NCI-H524 (cell line): Measurements from ENCODE around the gene EGLN2.
"Not testable (repeated sequence)": the region's sequence is repeated elsewhere in the genome, so short reads cannot be mapped to it uniquely, and the experiment has no call there.

ENCODE experiments used
- DNase-seq, 2 experiments: peaks; one replicate each; lab custom pipeline; 2025; lab: John Stamatoyannopoulos, UW

Gene EGLN2

DNA sequence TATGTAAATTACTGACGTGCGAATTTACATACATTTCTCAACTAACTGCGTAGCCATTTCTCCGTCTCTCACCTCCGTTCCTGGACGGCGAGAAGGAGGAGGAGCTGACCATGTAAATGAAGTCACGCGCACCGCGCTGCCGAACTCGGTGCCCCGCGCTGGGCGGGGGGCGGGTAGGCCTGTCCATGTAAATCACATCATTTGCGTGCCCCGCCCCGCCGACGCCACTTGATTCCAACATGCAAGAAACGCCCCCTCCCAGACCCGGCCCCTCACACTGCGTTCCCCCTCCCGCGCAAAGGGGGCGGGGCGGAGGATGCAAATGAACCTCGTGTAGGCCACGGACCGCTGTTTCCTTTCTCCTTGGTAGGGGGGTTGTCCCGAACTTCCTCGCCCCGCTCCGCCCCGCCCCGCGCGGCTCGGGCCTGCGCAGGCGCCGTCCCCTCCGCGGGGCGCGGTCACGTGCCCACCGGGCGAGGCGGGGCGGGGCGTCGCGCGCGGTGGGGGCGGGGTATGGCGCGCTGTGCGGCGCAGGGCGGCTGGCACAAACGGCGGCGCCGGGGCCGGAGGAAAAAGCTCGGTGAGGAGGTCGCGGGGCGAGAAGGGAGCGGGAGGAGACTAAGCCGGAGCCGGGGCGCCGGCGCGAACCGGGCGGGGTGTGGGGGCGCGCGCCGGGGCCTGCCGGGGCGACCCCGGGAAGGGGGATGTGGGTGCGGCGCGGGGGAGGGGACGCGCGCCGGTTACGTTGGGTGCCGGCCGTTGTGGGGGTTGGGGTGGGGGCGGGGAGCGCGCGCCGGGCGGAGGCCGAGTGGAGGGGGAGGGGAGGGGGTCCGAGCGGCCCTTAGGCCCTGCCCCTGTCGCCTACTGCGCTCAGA, at the start of gene EGLN2:
Gene EGLN2 (plus strand): TSS at position 509 of the 875 bp plus-strand sequence. CDS start 1,382 bp downstream, outside the sequence.
- peak; percentile 100 for DNase-seq

DNA sequence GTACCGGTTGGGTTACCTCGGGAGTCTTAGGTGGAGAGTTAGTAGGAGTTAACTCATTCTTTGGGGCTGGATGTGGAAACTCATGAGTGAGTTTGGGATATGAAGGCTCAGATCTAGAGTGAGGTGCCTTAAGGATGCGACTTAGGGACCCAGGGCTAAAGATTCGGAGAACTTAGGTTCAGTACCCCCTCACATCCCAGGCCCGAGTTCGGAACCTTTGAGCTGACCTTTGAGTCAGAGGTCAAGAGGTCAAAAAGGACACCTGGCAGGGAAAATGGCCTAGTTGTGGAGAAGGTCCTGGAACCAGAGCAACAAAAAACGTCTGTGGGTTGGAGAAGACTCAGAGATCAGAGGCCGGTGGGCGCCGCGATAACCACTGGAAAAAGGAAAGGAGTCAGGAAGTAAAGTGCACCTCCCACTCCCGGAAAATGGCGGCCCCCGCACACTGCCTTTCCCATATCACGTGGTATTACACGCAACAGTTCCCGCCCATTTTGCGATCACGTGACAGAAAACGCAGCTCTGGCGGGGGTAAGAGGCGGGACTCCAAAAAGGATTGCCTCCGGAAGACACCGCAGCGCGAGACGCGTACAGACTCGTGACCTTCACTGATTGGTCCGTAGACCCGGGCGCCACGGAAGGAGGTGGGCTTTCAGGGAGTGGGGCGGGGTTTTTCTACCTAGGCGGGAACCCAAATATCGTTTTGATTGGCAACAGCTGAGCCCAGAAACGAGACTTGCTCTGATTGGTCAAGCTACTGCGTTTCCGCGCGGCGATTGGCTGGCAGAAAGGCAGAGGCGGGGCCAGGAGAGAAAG, 48.7 kb upstream of the EGLN2 start, which contains the start of gene ACTMAP:
Gene ACTMAP (minus strand): TSS at position 420 of the 816 bp plus-strand sequence. CDS start 674 bp downstream, outside the sequence.
- DNase-seq, result peak; percentile 100

DNA sequence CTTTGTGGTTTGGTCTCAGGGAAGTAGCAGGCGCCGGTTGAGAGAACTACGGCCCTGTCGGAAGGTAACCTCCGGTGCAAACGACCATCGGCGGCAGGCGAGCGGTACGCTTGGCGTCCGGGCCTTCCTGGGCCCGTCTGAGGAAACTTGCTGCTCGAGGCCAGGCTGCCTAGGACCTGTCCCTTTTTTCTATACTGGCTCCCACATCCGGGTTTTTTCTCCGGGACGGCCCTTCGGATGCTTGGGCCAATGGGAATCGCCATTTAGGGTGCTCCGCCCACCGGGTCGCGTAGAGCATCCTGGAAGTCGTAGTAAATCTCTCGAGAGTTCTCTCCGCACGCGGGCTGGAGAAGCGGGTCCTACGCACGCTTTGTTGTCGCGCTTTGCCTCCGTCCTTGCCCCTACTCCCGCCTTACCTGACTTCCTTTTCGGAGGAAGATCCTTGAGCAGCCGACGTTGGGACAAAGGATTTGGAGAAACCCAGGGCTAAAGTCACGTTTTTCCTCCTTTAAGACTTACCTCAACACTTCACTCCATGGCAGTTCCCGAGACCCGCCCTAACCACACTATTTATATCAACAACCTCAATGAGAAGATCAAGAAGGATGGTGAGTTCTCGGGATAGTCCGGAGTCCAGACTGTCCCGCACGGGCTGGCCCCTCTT, 48.0 kb upstream of the EGLN2 start, which contains the start of gene SNRPA:
Gene SNRPA (plus strand): TSS at position 330 of the 664 bp plus-strand sequence. CDS start 206 bp downstream, at position 536.
- DNase-seq, result peak; percentile 99

DNA sequence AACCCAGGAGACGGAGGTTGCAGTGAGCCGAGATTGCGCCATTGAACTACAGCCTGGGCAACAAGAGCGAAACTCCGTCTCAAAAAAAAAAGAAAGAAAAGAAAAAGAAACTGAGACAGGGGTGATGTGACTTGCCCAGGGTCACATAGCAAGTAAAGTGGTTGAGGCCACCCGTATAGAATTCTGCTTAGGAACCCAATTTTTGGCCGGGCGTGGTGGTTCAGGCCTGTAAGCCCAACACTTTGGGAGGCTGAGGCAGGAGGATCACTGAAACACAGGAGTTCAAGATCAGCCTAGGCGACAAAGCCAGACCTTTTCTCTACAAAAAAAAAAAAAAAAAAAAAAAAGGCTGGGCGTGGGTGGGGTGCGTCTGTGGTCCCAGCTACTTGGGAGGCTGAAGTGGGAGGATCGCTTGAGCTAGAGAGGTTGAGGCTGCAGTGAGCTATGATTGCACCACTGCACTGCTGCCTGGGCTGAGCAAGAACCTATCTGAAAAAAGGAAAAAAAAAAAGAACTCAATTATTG, 46.7 kb upstream of the EGLN2 start:
- DNase-seq, result no peak

DNA sequence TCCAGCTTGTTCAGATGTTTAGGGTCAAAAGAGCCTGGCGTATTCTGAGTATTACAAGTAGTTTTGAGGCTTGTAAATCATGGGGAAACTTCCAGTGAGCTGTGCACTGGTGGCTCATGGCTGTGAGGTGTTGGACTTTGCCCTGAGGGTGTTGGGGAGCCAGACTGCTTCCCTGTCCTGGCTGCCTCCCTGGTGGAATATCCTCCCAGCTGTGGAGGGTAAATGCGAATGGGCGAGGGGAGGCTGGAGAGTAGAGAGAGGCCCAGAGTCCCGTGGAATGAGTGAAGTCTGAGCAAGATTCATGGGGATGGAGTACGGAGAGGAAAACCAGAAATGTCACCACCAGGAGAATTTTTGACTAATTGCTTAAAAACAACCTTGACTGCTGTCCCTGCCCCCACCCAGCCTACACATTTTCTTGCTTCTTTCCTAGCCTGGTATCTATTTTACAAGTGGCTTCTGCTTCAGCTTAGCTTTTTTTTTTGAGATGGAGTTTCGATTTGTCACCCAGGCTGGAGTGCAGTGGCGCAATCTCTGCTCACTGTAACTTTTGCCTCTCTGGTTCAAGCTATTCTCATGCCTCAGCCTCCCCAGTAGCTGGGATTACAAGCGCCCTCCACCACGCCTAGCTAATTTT, 44.3 kb upstream of the EGLN2 start:
- no peak for DNase-seq

DNA sequence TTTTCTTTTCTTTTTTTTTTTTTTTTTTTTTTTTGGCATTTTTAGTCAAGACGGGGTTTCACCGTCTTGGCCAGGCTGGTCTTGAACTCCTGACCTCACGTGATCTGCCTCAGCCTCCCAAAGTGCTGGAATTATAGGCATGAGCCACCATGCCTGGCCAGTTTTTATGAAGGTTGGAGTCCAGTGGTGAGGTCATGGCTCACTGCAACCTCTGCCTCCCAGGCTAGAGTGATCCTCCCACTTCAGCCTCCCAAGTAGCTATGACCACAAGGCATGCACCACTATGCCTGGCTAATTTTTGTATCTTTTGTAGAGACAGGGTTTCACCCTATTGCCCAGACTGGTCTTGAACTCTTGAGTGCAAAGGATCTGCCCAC, 43.8 kb upstream of the EGLN2 start:
- DNase-seq, result no peak

DNA sequence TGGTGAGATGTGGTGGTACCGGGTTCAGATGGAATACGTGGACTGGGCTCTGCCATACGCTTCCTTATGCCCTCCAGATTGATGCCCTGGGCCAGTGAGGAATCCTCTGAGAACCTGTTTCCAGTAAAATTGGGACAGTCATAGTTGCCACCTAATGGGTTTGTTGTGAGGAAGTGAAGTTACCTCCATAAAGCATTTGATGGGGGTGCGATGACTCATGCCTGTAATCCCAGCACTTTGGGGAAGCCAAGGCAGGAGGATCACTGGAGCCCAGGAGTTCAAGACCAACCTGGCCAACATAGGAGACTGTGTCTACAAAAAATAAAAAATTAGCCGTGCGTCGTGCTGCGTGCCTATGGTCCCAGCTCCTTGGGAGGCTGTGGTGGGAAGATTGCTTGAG, 43.2 kb upstream of the EGLN2 start:
- DNase-seq, result no peak

DNA sequence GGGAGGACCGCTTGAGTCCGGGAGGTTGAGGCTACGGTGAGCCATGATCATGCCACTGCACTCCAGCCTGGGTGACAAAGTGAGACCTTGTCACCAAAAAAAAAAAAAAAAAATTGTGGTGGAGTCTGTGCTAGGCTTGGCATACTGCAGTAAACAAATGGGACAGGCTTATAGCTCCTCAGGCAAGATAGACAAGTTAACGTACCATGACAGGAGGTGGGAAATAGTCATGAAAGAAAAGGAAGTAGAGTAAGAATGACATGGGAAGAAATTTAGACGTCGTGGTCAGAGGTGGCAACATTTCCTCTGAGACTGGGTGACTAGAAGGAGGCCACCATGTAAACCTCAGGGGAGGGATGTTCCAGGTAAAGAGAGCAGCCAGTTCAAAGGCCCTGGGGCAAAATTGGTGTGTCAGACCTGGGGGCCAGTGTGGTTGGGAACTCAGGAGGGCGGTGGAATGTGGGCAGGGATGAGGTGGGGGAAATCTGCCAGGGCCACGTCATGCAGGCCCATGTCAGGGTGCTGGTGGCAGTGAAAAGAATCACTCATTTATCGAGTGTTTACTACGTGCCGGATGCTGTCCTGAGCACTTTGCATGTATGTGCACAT, 42.4 kb upstream of the EGLN2 start:
- no peak for DNase-seq

DNA sequence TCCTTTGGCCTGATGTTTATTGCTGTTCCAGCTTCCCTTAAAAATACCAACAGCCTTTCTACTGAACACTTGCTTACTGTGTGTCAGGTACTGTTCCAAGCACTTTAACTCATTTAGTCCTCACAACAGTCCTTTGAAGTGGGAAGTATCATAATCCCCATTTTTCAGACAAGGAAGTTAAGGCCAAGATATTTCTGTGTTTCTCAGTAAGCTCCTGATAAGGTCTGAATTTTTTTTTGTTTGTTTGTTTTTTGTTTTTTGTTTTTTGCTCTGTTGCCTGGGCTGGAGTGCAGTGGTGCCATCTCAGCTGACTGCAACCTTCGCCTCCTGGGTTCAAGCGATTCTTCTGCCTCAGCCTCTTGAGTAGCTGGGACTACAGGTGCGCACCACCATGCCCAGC, 40.5 kb upstream of the EGLN2 start:
- no peak for DNase-seq

DNA sequence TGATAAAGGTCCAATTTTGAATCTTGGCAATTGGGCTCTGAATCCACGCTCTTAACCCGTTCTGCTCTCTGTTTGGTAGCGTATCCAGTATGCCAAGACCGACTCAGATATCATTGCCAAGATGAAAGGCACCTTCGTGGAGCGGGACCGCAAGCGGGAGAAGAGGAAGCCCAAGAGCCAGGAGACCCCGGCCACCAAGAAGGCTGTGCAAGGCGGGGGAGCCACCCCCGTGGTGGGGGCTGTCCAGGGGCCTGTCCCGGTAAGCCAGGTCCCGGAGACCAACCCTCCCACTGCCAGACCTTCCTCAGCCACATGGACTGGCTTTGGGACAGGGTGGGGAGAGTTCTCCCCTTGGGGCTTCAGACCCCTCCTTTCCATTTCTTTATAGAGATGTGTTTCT, 39.6 kb upstream of the EGLN2 start:
- no peak for DNase-seq

DNA sequence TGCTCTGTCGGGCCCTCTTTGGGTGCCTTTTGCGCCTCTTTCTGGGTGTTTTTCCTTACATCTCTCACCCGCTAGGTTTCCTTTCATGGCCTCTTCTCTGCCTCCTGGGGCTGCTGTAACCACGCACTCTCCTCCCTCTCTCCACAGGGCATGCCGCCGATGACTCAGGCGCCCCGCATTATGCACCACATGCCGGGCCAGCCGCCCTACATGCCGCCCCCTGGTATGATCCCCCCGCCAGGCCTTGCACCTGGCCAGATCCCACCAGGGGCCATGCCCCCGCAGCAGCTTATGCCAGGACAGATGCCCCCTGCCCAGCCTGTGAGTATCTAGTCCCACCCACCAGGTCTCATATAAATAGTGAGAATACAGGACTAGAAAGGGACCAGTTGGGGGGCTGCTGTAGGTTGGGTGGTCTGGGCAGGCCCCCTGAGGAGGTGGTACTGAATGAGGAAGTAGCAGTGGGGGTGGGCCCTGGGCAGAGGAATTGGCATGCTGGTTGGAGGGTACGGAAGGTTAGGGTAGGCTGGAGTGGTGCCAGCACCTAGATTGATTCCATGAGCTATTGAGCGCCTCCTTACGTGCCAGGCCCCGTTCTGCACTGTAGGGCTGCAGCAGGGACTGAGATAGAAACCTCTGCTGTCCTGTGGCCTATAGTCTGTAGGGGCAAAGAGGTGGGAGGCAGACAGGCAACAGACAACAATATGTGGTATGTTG, 36.1 kb upstream of the EGLN2 start:
- DNase-seq, result no peak

DNA sequence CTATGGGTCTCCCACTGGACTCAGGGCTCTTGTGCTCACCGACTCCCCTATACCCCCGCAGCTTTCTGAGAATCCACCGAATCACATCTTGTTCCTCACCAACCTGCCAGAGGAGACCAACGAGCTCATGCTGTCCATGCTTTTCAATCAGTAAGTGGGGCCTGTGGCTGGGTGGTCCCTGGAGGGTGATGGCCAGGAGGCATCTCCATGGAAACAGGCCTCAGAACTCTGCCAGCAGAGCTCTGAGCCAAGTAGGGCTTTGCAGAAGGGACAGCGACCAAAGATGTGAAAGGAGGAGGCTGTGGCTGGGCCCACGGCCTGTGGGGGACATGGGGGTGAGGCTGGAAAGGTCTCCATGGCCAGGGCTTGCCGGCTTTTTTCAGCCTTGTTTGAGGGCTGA, 35.5 kb upstream of the EGLN2 start:
- DNase-seq, result no peak

DNA sequence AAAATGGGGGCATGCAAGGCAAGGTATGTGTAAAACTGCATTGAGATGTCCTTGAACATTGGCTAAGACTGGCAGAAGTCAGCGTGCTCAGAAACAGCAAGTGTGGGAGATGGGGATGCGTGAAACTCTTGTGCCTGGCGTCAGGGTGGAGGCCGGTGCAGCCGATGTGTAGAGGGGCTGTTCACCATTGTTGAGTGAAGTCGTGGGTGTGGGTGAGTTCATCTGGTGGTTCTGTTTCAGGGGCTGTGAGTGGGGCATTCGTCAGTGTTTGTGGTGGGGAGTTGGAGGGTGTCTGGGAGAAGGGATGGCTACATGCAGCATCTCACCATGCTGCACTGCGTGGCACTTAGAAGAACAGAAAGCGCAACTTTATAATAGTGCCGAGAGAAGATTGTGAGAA, 35.0 kb upstream of the EGLN2 start:
- DNase-seq, result no peak

DNA sequence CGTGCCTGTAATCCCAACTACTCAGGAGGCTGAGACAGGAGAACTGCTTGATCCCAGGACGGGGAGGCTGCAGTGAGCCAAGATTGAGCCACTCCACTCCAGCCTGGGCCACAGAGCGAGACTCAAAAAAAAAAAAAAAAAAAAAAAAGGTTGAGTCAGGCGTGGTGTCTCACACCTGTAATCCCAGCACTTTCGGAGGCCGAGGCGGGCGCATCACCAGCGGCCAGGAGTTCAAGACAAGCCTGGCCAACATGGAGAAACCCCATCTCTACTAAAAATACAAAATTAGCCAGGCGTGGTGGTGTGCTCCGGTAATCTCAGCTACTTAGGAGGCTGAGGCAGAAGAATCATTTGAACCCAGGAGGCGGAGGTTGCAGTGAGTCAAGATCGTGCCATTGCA, 32.6 kb upstream of the EGLN2 start:
- not testable (repeated sequence) for DNase-seq

DNA sequence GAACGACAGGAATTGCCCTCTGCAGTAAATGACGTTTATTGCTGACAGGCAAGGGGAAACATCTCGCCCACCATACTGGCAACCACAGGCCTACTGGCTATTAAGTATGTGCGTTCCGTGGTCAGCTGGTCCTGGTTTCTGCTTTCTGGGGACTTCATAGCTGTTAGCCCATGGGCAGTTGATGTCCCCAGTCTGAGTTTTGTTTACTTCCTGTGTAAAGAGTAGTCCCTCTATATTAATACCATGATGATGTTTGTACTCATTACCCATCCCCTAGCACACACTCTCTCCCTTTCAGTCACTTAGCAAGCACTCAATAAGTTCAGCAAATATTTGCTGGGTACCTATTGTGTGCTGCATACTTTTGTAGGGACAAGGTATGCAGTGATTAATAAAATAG, 30.1 kb upstream of the EGLN2 start:
- no peak for DNase-seq

DNA sequence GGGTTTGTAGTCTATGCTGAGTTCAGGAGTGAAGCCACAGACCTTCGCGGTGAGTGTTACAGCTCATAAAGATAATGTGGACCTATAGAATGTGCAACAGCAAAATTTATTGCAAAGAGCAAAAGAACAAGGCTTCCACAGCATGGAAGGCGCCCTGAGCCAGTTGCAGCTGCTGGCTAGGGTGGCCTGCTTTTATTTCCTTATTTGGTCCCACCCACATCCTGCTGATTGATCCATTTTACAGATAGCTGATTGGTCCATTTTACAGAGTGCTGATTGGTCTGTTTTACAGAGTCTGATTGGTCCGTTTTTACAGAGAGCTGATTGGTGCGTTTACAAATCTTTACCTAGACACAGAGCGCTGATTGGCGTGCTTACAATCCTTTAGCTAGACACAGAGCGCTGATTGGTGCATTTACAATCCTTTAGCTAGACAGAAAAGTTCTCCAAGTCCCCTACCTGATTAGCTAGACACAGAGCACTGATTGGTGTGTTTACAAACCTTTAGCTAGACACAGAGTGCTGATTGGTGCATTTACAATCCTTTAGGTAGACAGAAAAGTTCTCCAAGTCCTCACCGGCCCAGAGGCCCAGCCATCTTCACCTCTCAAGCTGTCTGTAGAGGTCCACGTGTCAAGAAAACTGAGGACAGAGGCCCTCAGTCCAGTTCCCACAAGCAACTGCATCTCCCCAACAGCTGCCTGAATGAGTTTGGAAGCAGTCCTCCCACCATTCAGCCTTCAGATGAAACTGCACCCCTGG, 27.7 kb upstream of the EGLN2 start:
- DNase-seq, result peak in 1 of 2 experiments; percentile 26

DNA sequence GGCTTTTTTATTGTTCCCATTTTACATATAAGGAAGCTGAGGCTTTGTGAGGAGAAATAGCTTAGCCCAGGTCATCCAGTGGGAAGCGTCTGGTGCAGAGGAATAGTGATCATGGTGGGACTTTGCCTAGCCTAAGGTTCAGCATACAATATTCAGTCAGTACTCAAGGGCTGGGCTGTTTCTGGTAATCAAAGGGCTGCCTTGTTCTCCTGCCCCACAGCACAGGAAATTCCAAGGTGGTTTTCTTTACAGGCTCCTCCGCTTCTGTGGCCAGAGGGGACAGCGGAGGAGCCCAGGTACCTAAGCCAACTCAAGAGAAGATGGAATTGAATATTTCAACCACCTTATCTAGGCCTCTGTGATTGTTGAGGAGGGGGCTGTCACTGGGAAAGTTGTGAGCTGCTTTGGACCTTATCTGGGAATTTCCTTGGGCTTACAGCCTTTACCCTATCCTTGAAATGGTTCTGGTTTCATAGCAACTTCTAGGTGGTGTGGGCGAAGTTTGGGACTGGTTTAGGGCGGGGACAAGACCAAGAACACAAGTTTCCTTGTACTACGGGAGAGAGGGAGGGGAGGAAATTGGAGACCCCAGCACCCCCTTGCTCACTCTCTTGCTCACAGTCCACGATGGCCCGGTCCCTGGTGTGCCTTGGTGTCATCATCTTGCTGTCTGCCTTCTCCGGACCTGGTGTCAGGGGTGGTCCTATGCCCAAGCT, 23.9 kb upstream of the EGLN2 start, which contains the start of gene MIA:
Gene MIA (plus strand): TSS at position 606 of the 716 bp plus-strand sequence. CDS start 22 bp downstream, at position 628.
- DNase-seq, result no peak

DNA sequence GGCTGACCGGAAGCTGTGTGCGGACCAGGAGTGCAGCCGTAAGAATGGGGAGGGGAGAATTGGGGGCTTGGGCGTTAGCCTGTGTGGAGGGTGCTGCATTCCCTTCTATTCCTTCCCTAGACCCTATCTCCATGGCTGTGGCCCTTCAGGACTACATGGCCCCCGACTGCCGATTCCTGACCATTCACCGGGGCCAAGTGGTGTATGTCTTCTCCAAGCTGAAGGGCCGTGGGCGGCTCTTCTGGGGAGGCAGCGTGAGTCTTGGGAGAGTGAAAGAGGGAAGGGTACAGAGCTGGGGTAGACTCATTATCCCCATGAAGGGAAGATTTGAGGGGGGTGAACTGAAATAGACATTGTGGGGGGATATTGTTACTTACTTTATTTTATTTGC, 23.4 kb upstream of the EGLN2 start:
- DNase-seq, result no peak

DNA sequence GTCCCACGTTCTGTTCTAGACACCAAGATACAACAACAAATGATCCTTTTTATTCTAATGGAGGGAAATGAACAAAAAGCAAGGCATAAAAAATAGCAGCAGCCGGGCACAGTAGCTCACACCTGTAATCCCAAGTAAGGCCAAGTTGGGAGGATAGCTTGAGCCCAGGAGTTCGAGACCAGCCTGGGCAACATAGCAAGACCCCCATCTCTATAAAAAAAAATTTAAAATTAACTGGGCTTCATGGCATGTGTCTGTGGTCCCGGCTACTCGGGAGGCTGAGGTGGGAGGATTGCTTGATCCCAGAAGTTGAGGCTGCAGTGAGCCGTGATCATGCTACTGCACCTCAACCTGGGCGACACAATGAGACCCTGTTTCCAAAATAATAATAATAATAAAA, 22.6 kb upstream of the EGLN2 start:
- no peak for DNase-seq
